Tibial nerve (tissue), 4 donors: ENCODE measurements around the gene FBXW7.

Experiments used
- CTCF ChIP-seq, 5 experiments: fragments of 200-600 bp in 3 of 5; fragments of 450-650 bp in 2 of 5; sonication (generic) in 3 of 5; IDR thresholded peaks; one replicate each; pipeline ENCODE4 v1.5.1; 2016 to 2019; ENCODE audit warnings: antibody characterized with exemption in 5 of 5, mild to moderate bottlenecking in 3 of 5, moderate library complexity in 2 of 5
- EP300 ChIP-seq, 2 donors: sonication (generic); formaldehyde crosslinking; IDR thresholded peaks; one replicate each; pipeline ENCODE4 v1.6.1; 2017; ENCODE audit warnings: antibody characterized with exemption in 2 of 2, mild to moderate bottlenecking in 1 of 2

GRCh38 chr4:152540941-152541340 is 5.0 kb upstream of the FBXW7 start:
- no peak for TF ChIP-seq CTCF (IDR thresholded peaks at IDR 0.05)
- TF ChIP-seq EP300 (IDR thresholded peaks at IDR 0.05): no peak
